HepG2 (cell line): ENCODE data around the gene AJUBA. TPM values are rescaled to one million over a fixed set of nuclear protein-coding genes. Genes with fewer than 3 reads are reported as not detected.

Source experiments
- ATAC-seq: fragments of 200-7000 bp; cut with Tn5 transposase; 3 replicates; pipeline ENCODE4 v1.9.1; 2020; ENCODE audit warnings: mild to moderate bottlenecking, moderate library complexity
- BruUV-seq: library from RNA; stranded (reverse); fragments of 400-500 nt; replicated peaks from 2 replicates; lab custom pipeline; 2021; lab: Mats Ljungman, UMichigan
- CTCF ChIA-PET: fragments of 300-600 bp; formaldehyde crosslinking; extraction: SDS; loops from one replicate; lab custom pipeline; 2021; ENCODE audit warnings: low total read pairs, inconsistent platforms, low intra/inter-chr PET ratio; lab: Yijun Ruan, JAX
- POLR2A ChIA-PET: fragments of 350-600 bp; sonication (Branson Sonifier 250); formaldehyde crosslinking; loops from one replicate; lab custom pipeline; 2020; ENCODE audit warnings: antibody characterized with exemption, inconsistent platforms; lab: Yijun Ruan, JAX
- DNase-seq: peaks from one replicate; pipeline ENCODE4 v3.0.0-alpha.2; 2015; ENCODE audit warnings: low spot score
- FAIRE-seq: peaks from 3 replicates; lab custom pipeline; 2011; peaks lifted over from hg19 to GRCh38; lab: Jason Lieb, UNC
- H2AFZ ChIP-seq: one replicate; pipeline ENCODE4 v1.6.1; 2011; ENCODE audit warnings: low read length, inconsistent platforms
- H3K27ac ChIP-seq: fragments of 300-600 bp; 3 replicates; pipeline ENCODE4 v1.8.0; 2011; ENCODE audit warnings: mixed run types, mild to moderate bottlenecking, mixed read lengths, low read length, inconsistent platforms; ENCODE audit not compliant: insufficient read depth; ENCODE audit errors: extremely low read length
- H3K27me3 ChIP-seq, 2 experiments: fragments of 200-600 bp in 1 of 2; 2 replicates in 1 of 2; 3 replicates in 1 of 2; pipeline versions ENCODE4 v1.6.0 to v1.8.0; 2011; ENCODE audit warnings: low read length in 2 of 2, mild to moderate bottlenecking in 2 of 2, moderate library complexity in 2 of 2, inconsistent platforms in 1 of 2; ENCODE audit not compliant: insufficient read depth in 2 of 2, control insufficient read depth in 1 of 2
- H3K36me3 ChIP-seq, 2 experiments: fragments of 200-600 bp in 1 of 2; replicated peaks in 1 of 2; 2 replicates in 1 of 2; 3 replicates in 1 of 2; pipeline versions ENCODE4 v1.5.1 to v1.8.0; 2011; ENCODE audit warnings: low read length in 2 of 2, inconsistent platforms in 1 of 2; ENCODE audit not compliant: insufficient read depth in 2 of 2, control insufficient read depth in 1 of 2
- H3K4me1 ChIP-seq: 2 replicates; pipeline ENCODE4 v1.5.1; 2012; ENCODE audit warnings: low read length, inconsistent platforms; ENCODE audit not compliant: insufficient read depth
- H3K4me2 ChIP-seq: 2 replicates; pipeline ENCODE4 v1.6.0; 2011; ENCODE audit warnings: low read depth, low read length, inconsistent platforms
- H3K4me3 ChIP-seq, 3 experiments: fragments of 200-600 bp in 1 of 3; sonication (generic), shearing (Covaris generic) in 1 of 3; replicated peaks in 1 of 3; 2 replicates each; pipeline ENCODE4 v1.5.1; 2011 to 2016; ENCODE audit warnings: low read length in 3 of 3, inconsistent platforms in 2 of 3, low read depth in 2 of 3, mild to moderate bottlenecking in 2 of 3, control low read depth in 1 of 3, mixed read lengths in 1 of 3; ENCODE audit not compliant: insufficient read depth in 1 of 3
- H3K79me2 ChIP-seq: one replicate; pipeline ENCODE4 v1.6.1; 2011; ENCODE audit warnings: low read length, inconsistent platforms; ENCODE audit not compliant: insufficient read depth
- H3K9ac ChIP-seq: 2 replicates; pipeline ENCODE4 v1.6.0; 2011; ENCODE audit warnings: mild to moderate bottlenecking, low read depth, low read length, inconsistent platforms; ENCODE audit not compliant: insufficient read depth
- H3K9me3 ChIP-seq: 2 replicates; pipeline ENCODE4 v1.5.1; 2012; ENCODE audit warnings: mild to moderate bottlenecking, low read length
- H4K20me1 ChIP-seq: 2 replicates; pipeline ENCODE4 v1.6.0; 2011; ENCODE audit warnings: inconsistent platforms, mild to moderate bottlenecking, low read length, moderate library complexity; ENCODE audit not compliant: insufficient read depth
- ATF1 ChIP-seq: IDR thresholded peaks from 2 replicates; pipeline ENCODE4 v1.6.1; 2016; ENCODE audit warnings: mild to moderate bottlenecking, control low read depth
- BCL3 ChIP-seq: sonication (generic); formaldehyde crosslinking; IDR thresholded peaks from 2 replicates; pipeline ENCODE4 v1.5.1; 2020; ENCODE audit warnings: mild to moderate bottlenecking, missing genetic modification reagents, moderate library complexity
- DR1 ChIP-seq: sonication (generic); formaldehyde crosslinking; IDR thresholded peaks from 2 replicates; pipeline ENCODE4 v1.8.0; 2021; ENCODE audit warnings: mild to moderate bottlenecking, missing genetic modification reagents, inconsistent platforms
- GLMP ChIP-seq: sonication (generic); formaldehyde crosslinking; IDR thresholded peaks from 2 replicates; pipeline ENCODE4 v1.9.0; 2021; ENCODE audit warnings: missing genetic modification reagents, mild to moderate bottlenecking, borderline replicate concordance
- HOXA7 ChIP-seq: sonication (generic); formaldehyde crosslinking; IDR thresholded peaks from 2 replicates; pipeline ENCODE4 v1.8.1; 2022; ENCODE audit warnings: mild to moderate bottlenecking, missing genetic modification reagents, moderate library complexity
- IRX3 ChIP-seq: sonication (generic); formaldehyde crosslinking; IDR thresholded peaks from 2 replicates; pipeline ENCODE4 v1.8.1; 2023; ENCODE audit warnings: mild to moderate bottlenecking, low read depth, missing genetic modification reagents, borderline replicate concordance
- MIXL1 ChIP-seq: IDR thresholded peaks from 2 replicates; pipeline ENCODE4 v1.6.1; 2016
- MNT ChIP-seq: fragments of 450-650 bp; IDR thresholded peaks from 2 replicates; pipeline ENCODE4 v1.6.1; 2016
- RAD51 ChIP-seq: fragments of 450-650 bp; IDR thresholded peaks from 2 replicates; pipeline ENCODE4 v1.6.1; 2016; ENCODE audit warnings: borderline replicate concordance
- SIN3A ChIP-seq: IDR thresholded peaks from 2 replicates; pipeline ENCODE4 v1.6.1; 2011; ENCODE audit warnings: low read depth, mild to moderate bottlenecking, control low read depth, low read length, borderline replicate concordance
- TOPORS ChIP-seq: sonication (generic); formaldehyde crosslinking; IDR thresholded peaks from 2 replicates; pipeline ENCODE4 v1.8.0; 2023; ENCODE audit warnings: mild to moderate bottlenecking, missing genetic modification reagents
- ZBTB37 ChIP-seq: sonication (generic); formaldehyde crosslinking; IDR thresholded peaks from 2 replicates; pipeline ENCODE4 v1.4.0; 2020; ENCODE audit warnings: mild to moderate bottlenecking, missing genetic modification reagents
- ZGPAT ChIP-seq: IDR thresholded peaks from 2 replicates; pipeline ENCODE4 v1.6.1; 2016; ENCODE audit warnings: mild to moderate bottlenecking
- ZNF253 ChIP-seq: sonication (generic); formaldehyde crosslinking; IDR thresholded peaks from 2 replicates; pipeline ENCODE4 v1.8.0; 2022; ENCODE audit warnings: mild to moderate bottlenecking, missing genetic modification reagents, borderline replicate concordance
- ZNF883 ChIP-seq: sonication (generic); formaldehyde crosslinking; IDR thresholded peaks from 2 replicates; pipeline ENCODE4 v1.5.1; 2020; ENCODE audit warnings: mild to moderate bottlenecking, missing genetic modification reagents; ENCODE audit errors: not compliant biosample characterization
- WGBS: methylation state at CpG from one replicate; pipeline ENCODE4 v1.1.6; 2017; ENCODE audit warnings: low lambda C conversion rate; 5-methylcytosine and 5-hydroxymethylcytosine counted together
- in situ Hi-C: cut with HindIII; loops from 2 replicates; pipeline ENCODE4 v1.10.0; 2017; ENCODE audit warnings: low pct_unique_long_range_greater_than_20kb; ENCODE audit not compliant: extremely low pct_ligation_motif_present
- intact Hi-C: fragments of 100-400 bp; cut with micrococcal nuclease; formaldehyde crosslinking; loops from one replicate; pipeline ENCODE4 v1.10.0; 2022; ENCODE audit not compliant: unreplicated experiment
- polyA plus RNA-seq, 8 experiments: library from polyadenylated mRNA; depleted of rRNA in 3 of 8; stranded (reverse) in 7 of 8; unstranded in 1 of 8; fragments of >200 nt; fragmentation: Illumina TruSeq in 4 of 8; extraction: Trizol in 4 of 8; gene quantifications; 2 replicates each; pipeline versions ENCODE4 v1.2.1 to v1.2.3, GENCODE V29; 2011 to 2016; ENCODE audit warnings: low read depth in 4 of 8, missing spikeins in 1 of 8, mixed read lengths in 1 of 8; ENCODE audit not compliant: insufficient read depth in 1 of 8
- total RNA-seq, 5 experiments: library from RNA; depleted of rRNA; stranded (reverse); fragments of >200 nt; fragmentation: Illumina TruSeq; extraction: Trizol; gene quantifications; 2 replicates each; pipeline ENCODE4 v1.2.3, GENCODE V29; 2016; ENCODE audit warnings: low read depth in 1 of 5

The AJUBA gene
- total and polyA plus RNA-seq, 2 of the 13 experiments (the other 11 are each of a cell fraction or from before 2014, with no cell fraction given): 157 to 241 TPM

GRCh38 chr14:23009939-23010726 lies 27.8 kb upstream of the AJUBA start, which contains the start of gene C14orf93:
TSS of gene C14orf93 (minus strand) at chr14:23010143. CDS start at chr14:22999023, 11,120 bp downstream.
- Histone ChIP-seq H4K20me1 (no peaks in the 10 kb centered on the region), H3K27ac (peak within 1 kb of the TSS; percentile 67), H3K4me3 (peak within 1 kb of the TSS; percentile 57 to 77 (median 76)), H3K79me2 (peaks cover 2% of the 10 kb centered on the region), H3K27me3 (no peaks in the 10 kb centered on the region; a peak in 1 of 5 replicates), H3K4me1 (peaks cover 63% of the 10 kb centered on the region), H2AFZ (peak within 1 kb of the TSS; percentile 97), H3K9me3 (no peaks in the 10 kb centered on the region), H3K36me3 (no peaks in the 10 kb centered on the region), H3K4me2 (peak within 1 kb of the TSS; percentile 99), H3K9ac (peak within 1 kb of the TSS; percentile 72)
- in situ Hi-C loops: no loop called here
- no TSS peak for BruUV-seq
- 2% methylated on average over 39 of the region's 40 CpGs for whole genome bisulfite sequencing
- peak; percentile 69 for DNase-seq
- FAIRE-seq: no peak
- POLR2A ChIA-PET: interaction anchor here (0.6 to 2.6 kb wide), 13 partner anchors 9 to 85 kb away, joined by 3 to 12 read pairs (median 4); partner anchors contain the start of genes ACIN1, AJUBA, C14orf119 and HAUS4
- intact Hi-C loops: loop anchor here (1.0 to 5.0 kb wide), 2 partner anchors 24 to 413 kb away; partner anchors contain the start of genes ABHD4 and PSMB5
- ATAC-seq: peak; percentile 24
- CTCF ChIA-PET: no interaction called here
- TF ChIP-seq ATF1 (CRISPR knock-in tag) (no peak), SIN3A (no peak), RAD51 (peak; percentile 15; the same call in 1 of the 2 replicates), MIXL1 (no peak), ZBTB37 (CRISPR knock-in tag) (0 out of 2 replicates have a peak, but pooled peaks have one; percentile 24), ZNF253 (0 out of 2 replicates have a peak, but pooled peaks have one; percentile 31), MNT (peak; percentile 53), ZNF883 (peak; percentile 76), GLMP (CRISPR knock-in tag) (no peak), HOXA7 (CRISPR knock-in tag) (no peak), ZGPAT (CRISPR knock-in tag) (peak; percentile 71), DR1 (CRISPR knock-in tag) (no peak), IRX3 (CRISPR knock-in tag) (peak; percentile 90; the same call in 1 of the 2 replicates), BCL3 (CRISPR knock-in tag) (peak; percentile 95), TOPORS (CRISPR knock-in tag) (peak; percentile 87; the same call in 1 of the 2 replicates)
